K562 (cell line): ENCODE data around the gene SUPT3H. TPM values are rescaled to one million over a fixed set of nuclear protein-coding genes. Genes with fewer than 3 reads are reported as not detected.

Experiments
- ATAC-seq: fragments of 200-7000 bp; cut with Tn5 transposase; 3 replicates; pipeline ENCODE4 v1.9.1; 2020; ENCODE audit warnings: moderate library complexity
- BruUV-seq: library from RNA; stranded (reverse); fragments of 400-500 nt; replicated peaks from 2 replicates; lab custom pipeline; 2021; lab: Mats Ljungman, UMichigan
- CTCF ChIA-PET: fragments of 300-600 bp; formaldehyde crosslinking; extraction: SDS; loops from one replicate; lab custom pipeline; 2021; ENCODE audit warnings: low intra/inter-chr PET ratio; lab: Yijun Ruan, JAX
- POLR2A ChIA-PET: fragments of 300-600, 350-650 bp; sonication (Branson Sonifier 250); formaldehyde crosslinking; extraction: SDS; loops from one replicate; lab custom pipeline; 2021; ENCODE audit warnings: antibody characterized with exemption, inconsistent platforms; lab: Yijun Ruan, JAX
- DNase-seq, 4 experiments: peaks; one replicate each; pipeline versions ENCODE4 v3.0.0 to v3.0.0-alpha.2; 2011 to 2018; ENCODE audit warnings: low spot score in 3 of 4, mixed read lengths in 3 of 4; ENCODE audit errors: extremely low read depth in 1 of 4
- FAIRE-seq: peaks from 2 replicates; lab custom pipeline; 2011; peaks lifted over from hg19 to GRCh38; lab: Jason Lieb, UNC
- H2AFZ ChIP-seq: 2 replicates; pipeline ENCODE4 v1.6.0; 2011; ENCODE audit warnings: low read depth, low read length, control low read depth, inconsistent platforms
- H3K27ac ChIP-seq: fragments of 200-600 bp; 3 replicates; pipeline ENCODE4 v1.8.0; 2011; ENCODE audit warnings: low read depth, mild to moderate bottlenecking, control low read depth, inconsistent platforms, low read length, moderate library complexity, mixed read lengths; ENCODE audit errors: extremely low read depth
- H3K27me3 ChIP-seq, 2 experiments: fragments of 300-600 bp in 1 of 2; 2 replicates in 1 of 2; 3 replicates in 1 of 2; pipeline versions ENCODE4 v1.6.0 to v1.8.0; 2011; ENCODE audit warnings: inconsistent platforms in 2 of 2, low read length in 2 of 2, mild to moderate bottlenecking in 1 of 2, mixed read lengths in 1 of 2, moderate library complexity in 1 of 2; ENCODE audit not compliant: control insufficient read depth in 2 of 2, insufficient read depth in 2 of 2
- H3K36me3 ChIP-seq: fragments of 300-600 bp; 3 replicates; pipeline ENCODE4 v1.8.0; 2011; ENCODE audit warnings: mild to moderate bottlenecking, low read length, inconsistent platforms; ENCODE audit not compliant: control insufficient read depth, insufficient read depth
- H3K4me1 ChIP-seq, 2 experiments: fragments of 200-600 bp in 1 of 2; replicated peaks in 1 of 2; 2 replicates in 1 of 2; 3 replicates in 1 of 2; pipeline versions ENCODE4 v1.5.1 to v1.8.0; 2011; ENCODE audit warnings: inconsistent platforms in 2 of 2, low read length in 2 of 2, mild to moderate bottlenecking in 1 of 2, mixed read lengths in 1 of 2, moderate library complexity in 1 of 2; ENCODE audit not compliant: control insufficient read depth in 2 of 2, insufficient read depth in 2 of 2
- H3K4me2 ChIP-seq: 2 replicates; pipeline ENCODE4 v1.6.1; 2011; ENCODE audit warnings: low read length, control low read depth, inconsistent platforms, mixed read lengths; ENCODE audit not compliant: insufficient read depth
- H3K4me3 ChIP-seq: fragments of 200-600 bp; sonication (generic), shearing (Covaris generic); 2 replicates; pipeline ENCODE4 v1.5.1; 2016; ENCODE audit warnings: control low read depth, inconsistent platforms
- H3K79me2 ChIP-seq: fragments of 200-600 bp; 3 replicates; pipeline ENCODE4 v1.8.0; 2011; ENCODE audit warnings: low read length, inconsistent platforms; ENCODE audit not compliant: control insufficient read depth, insufficient read depth
- H3K9ac ChIP-seq, 2 experiments: 2 replicates each; pipeline versions ENCODE4 v1.6.0 to v1.6.1; 2011; ENCODE audit warnings: low read depth in 2 of 2, low read length in 2 of 2, control low read depth in 1 of 2, inconsistent platforms in 1 of 2, mild to moderate bottlenecking in 1 of 2, mixed read lengths in 1 of 2; ENCODE audit not compliant: insufficient read depth in 1 of 2
- H3K9me1 ChIP-seq: one replicate; pipeline ENCODE4 v1.6.0; 2011; ENCODE audit warnings: inconsistent platforms, mild to moderate bottlenecking, low read length, moderate library complexity; ENCODE audit not compliant: control insufficient read depth, insufficient read depth
- H3K9me3 ChIP-seq: replicated peaks from 2 replicates; pipeline ENCODE4 v1.5.1; 2011; ENCODE audit warnings: low read depth, low read length, inconsistent platforms; ENCODE audit not compliant: control insufficient read depth, insufficient read depth
- H4K20me1 ChIP-seq: replicated peaks from 2 replicates; pipeline ENCODE4 v1.6.1; 2011; ENCODE audit warnings: low read length, inconsistent platforms, mixed read lengths; ENCODE audit not compliant: control insufficient read depth, insufficient read depth
- BRD4 ChIP-seq: fragments of 200-600 bp; sonication (generic); IDR thresholded peaks from 2 replicates; pipeline ENCODE4 v1.6.1; 2017; ENCODE audit warnings: inconsistent platforms
- CBX1 ChIP-seq: sonication (generic); IDR thresholded peaks from 2 replicates; pipeline ENCODE4 v1.6.1; 2016; ENCODE audit warnings: antibody characterized with exemption, low read depth, mild to moderate bottlenecking
- DDX20 ChIP-seq: fragments of 450-650 bp; IDR thresholded peaks from 2 replicates; pipeline ENCODE4 v1.6.1; 2016; ENCODE audit warnings: missing genetic modification characterization, low read depth, mild to moderate bottlenecking, missing compliant biosample characterization, moderate library complexity
- MYNN ChIP-seq, 2 experiments: sonication (generic); formaldehyde crosslinking in 1 of 2; IDR thresholded peaks; 2 replicates each; pipeline versions ENCODE4 v1.5.0 to v1.6.1; 2016 to 2020; ENCODE audit warnings: antibody characterized with exemption in 1 of 2, missing genetic modification reagents in 1 of 2
- NCOA2 ChIP-seq, 2 experiments: fragments of 450-650 bp; IDR thresholded peaks; 2 replicates each; pipeline ENCODE4 v1.6.1; 2018; ENCODE audit warnings: mild to moderate bottlenecking in 2 of 2, moderate library complexity in 1 of 2; ENCODE audit not compliant: partially characterized antibody in 2 of 2
- SP2 ChIP-seq: IDR thresholded peaks from 2 replicates; pipeline ENCODE4 v1.6.1; 2011; ENCODE audit warnings: mild to moderate bottlenecking, low read depth, low read length, moderate library complexity; ENCODE audit not compliant: poor library complexity, severe bottlenecking; ENCODE audit errors: extremely low read depth
- ZNF134 ChIP-seq: fragments of 250-450 bp; sonication (Bioruptor Pico); conservative IDR thresholded peaks from 2 replicates; pipeline ENCODE4 v1.4.0; 2020
- WGBS: fragments of 100-300 bp; shearing (Covaris generic); methylation state at CpG from one replicate; pipeline ENCODE4 v1.1.6; 2016; ENCODE audit warnings: low coverage, mixed read lengths; ENCODE audit not compliant: insufficient coverage; ENCODE audit errors: missing lambda C conversion rate; 5-methylcytosine and 5-hydroxymethylcytosine counted together
- in situ Hi-C: fragments of 300-500 bp; cut with MboI; formaldehyde crosslinking; loops from 4 replicates; pipeline ENCODE4 v1.15.0; 2018; ENCODE audit warnings: inconsistent platforms, mixed read lengths
- intact Hi-C: fragments of 100-400 bp; cut with micrococcal nuclease; formaldehyde crosslinking; loops from 2 replicates; pipeline ENCODE4 v1.14.2; 2022
- polyA plus RNA-seq, 8 experiments: library from polyadenylated mRNA; depleted of rRNA in 4 of 8; stranded (reverse) in 5 of 8; unstranded in 3 of 8; fragments of >200 nt; fragmentation: Nextera tagmentation in 2 of 8; fragmentation: Illumina TruSeq in 1 of 8; extraction: Ambion mirVana in 2 of 8; extraction: Trizol in 1 of 8; gene quantifications; 2 replicates each; pipeline versions ENCODE4 v1.2.1 to v1.2.3, GENCODE V29; 2011 to 2014; ENCODE audit warnings: inconsistent platforms in 1 of 8, missing spikeins in 1 of 8
- total RNA-seq, 7 experiments: library from RNA; depleted of rRNA in 6 of 7; stranded (reverse); fragments of >200 nt in 6 of 7; fragmentation: Illumina TruSeq in 2 of 7; extraction: Trizol in 2 of 7; gene quantifications; 2 replicates each; pipeline versions ENCODE4 v1.2.1 to v1.2.3, GENCODE V29; 2011 to 2021; ENCODE audit warnings: low replicate concordance in 1 of 7
- TF ChIP-seq, protein P1 (sequence below): sonication (generic); formaldehyde crosslinking; IDR thresholded peaks from 2 replicates; pipeline ENCODE4 v1.8.0; 2022; ENCODE audit warnings: missing genetic modification reagents, mild to moderate bottlenecking, moderate library complexity, borderline replicate concordance
- TF ChIP-seq, protein P2 (sequence below), 2 experiments: fragments of 450-650 bp; conservative IDR thresholded peaks; 2 replicates each; pipeline ENCODE4 v1.6.1; 2017; ENCODE audit warnings: mild to moderate bottlenecking in 2 of 2, moderate library complexity in 2 of 2

Gene SUPT3H
- total and polyA plus RNA-seq, 9 of the 15 experiments (the other 6 are each of a cell fraction or from before 2014, with no cell fraction given), result 7.2 to 16.3 (median 11.9) TPM

DNA sequence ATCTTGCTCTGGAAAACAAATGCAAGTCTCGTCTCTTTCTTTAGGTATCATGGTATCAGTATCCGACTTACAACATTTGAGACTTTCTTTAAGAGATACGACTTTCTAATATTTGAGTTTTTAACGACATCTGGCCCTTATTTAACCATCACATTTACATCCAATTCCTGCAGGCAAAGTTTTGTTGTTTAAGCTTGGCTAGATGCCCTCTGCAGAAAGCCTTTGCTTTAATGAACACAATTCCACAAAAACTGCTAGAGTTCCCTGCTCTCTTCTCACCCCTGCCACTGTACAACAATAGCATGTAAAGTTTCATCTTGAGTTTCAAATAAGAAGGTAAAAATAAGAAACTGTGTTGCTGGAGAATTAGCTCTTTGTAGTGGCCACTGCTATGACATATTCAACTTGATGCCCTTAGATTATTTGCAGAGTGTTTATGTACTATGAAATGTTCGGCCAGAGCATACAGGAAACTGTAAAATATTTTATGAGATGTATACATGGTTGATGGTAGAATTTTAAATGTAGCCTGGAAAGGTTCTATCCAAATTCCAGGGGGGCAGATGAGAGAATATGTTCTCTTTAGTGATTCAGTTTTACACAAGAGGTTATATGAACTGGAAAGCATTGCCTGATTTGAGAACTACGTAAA is 551.6 kb downstream of the SUPT3H start:
- Histone ChIP-seq H3K9ac (no peak overlapping the region), H3K4me1 (no peaks in the 10 kb centered on the region), H3K27ac (no peak overlapping the region), H3K9me3 (no peaks in the 10 kb centered on the region), H4K20me1 (no peaks in the 10 kb centered on the region), H3K4me3 (no peak overlapping the region), H3K36me3 (no peaks in the 10 kb centered on the region), H3K9me1 (no peaks in the 10 kb centered on the region), H3K27me3 (no peaks in the 10 kb centered on the region), H3K79me2 (no peaks in the 10 kb centered on the region), H2AFZ (no peak overlapping the region), H3K4me2 (no peak overlapping the region)
- CTCF ChIA-PET, result interaction anchor here (0.5 kb wide), 1 partner anchor 689 kb away, joined by 3 read pairs; no protein-coding TSS in a partner anchor
- POLR2A ChIA-PET, result interaction anchor here (0.5 to 1.8 kb wide), 2 partner anchors 9 to 538 kb away, joined by 3 to 4 read pairs; no protein-coding TSS in a partner anchor
- DNase-seq (no peak), FAIRE-seq (no peak), ATAC-seq (no peak)
- intact Hi-C loops, result no loop called here
- in situ Hi-C loops, result no loop called here
- 14% methylated on average over 6 of the region's 6 CpGs for WGBS
- BruUV-seq, result no TSS peak
- TF ChIP-seq, protein P1, sequence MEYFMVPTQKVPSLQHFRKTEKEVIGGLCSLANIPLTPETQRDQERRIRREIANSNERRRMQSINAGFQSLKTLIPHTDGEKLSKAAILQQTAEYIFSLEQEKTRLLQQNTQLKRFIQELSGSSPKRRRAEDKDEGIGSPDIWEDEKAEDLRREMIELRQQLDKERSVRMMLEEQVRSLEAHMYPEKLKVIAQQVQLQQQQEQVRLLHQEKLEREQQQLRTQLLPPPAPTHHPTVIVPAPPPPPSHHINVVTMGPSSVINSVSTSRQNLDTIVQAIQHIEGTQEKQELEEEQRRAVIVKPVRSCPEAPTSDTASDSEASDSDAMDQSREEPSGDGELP (CRISPR knock-in tag), result no peak
- no peak for TF ChIP-seq NCOA2 (IDR thresholded peaks at IDR 0.05; ENCODE audit: partially characterized antibody in 2 of 2)
- no peak for TF ChIP-seq MYNN (IDR thresholded peaks at IDR 0.05)
- no peak for TF ChIP-seq MYNN (CRISPR knock-in tag; IDR thresholded peaks at IDR 0.05)
- no peak for TF ChIP-seq ZNF134 (CRISPR knock-in tag)
- TF ChIP-seq, protein P2, sequence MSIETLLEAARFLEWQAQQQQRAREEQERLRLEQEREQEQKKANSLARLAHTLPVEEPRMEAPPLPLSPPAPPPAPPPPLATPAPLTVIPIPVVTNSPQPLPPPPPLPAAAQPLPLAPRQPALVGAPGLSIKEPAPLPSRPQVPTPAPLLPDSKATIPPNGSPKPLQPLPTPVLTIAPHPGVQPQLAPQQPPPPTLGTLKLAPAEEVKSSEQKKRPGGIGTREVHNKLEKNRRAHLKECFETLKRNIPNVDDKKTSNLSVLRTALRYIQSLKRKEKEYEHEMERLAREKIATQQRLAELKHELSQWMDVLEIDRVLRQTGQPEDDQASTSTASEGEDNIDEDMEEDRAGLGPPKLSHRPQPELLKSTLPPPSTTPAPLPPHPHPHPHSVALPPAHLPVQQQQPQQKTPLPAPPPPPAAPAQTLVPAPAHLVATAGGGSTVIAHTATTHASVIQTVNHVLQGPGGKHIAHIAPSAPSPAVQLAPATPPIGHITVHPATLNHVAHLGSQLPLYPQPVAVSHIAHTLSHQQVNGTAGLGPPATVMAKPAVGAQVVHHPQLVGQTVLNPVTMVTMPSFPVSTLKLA (conservative IDR thresholded peaks at IDR 0.05), result no peak
- no peak for TF ChIP-seq DDX20 (tag)
- no peak for TF ChIP-seq SP2
- TF ChIP-seq CBX1, result no peak
- no peak for TF ChIP-seq BRD4
